Body of pancreas (tissue), 4 donors: ENCODE measurements around the gene EEFSEC. TPM values are rescaled to one million over a fixed set of nuclear protein-coding genes. Genes with fewer than 3 reads are reported as not detected.

ENCODE experiments used
- ATAC-seq: fragments of 150-250 bp; one replicate; pipeline ENCODE4 v1.9.1; 2016
- DNase-seq, 4 donors: peaks; one replicate each; pipeline ENCODE4 v3.0.0-alpha.2; 2019
- H3K27ac ChIP-seq, 4 donors: fragments of 200-600 bp; sonication (generic); 1 replicate in 3 of 4; 2 replicates in 1 of 4; pipeline versions ENCODE4 v1.5.1 to v1.6.1; 2016 to 2019; ENCODE audit warnings: mild to moderate bottlenecking in 1 of 4, mixed read lengths in 1 of 4, moderate library complexity in 1 of 4
- H3K27me3 ChIP-seq, 2 donors: fragments of 200-600 bp; sonication (generic); one replicate each; pipeline ENCODE4 v1.6.0; 2016; ENCODE audit warnings: mild to moderate bottlenecking in 1 of 2
- H3K36me3 ChIP-seq, 2 donors: fragments of 200-600 bp; sonication (generic); replicated peaks in 1 of 2; 2 replicates each; pipeline ENCODE4 v1.5.1; 2016; ENCODE audit warnings: low read depth in 2 of 2; ENCODE audit not compliant: insufficient read depth in 1 of 2
- H3K4me1 ChIP-seq: fragments of 200-600 bp; sonication (generic); one replicate; pipeline ENCODE4 v1.6.0; 2016
- H3K4me3 ChIP-seq, 2 donors: fragments of 200-600 bp; sonication (generic); 1 replicate in 1 of 2; 2 replicates in 1 of 2; pipeline ENCODE4 v1.5.1; 2016 to 2019
- H3K9me3 ChIP-seq, 3 donors: fragments of 200-600 bp; sonication (generic); 1 replicate in 2 of 3; 2 replicates in 1 of 3; pipeline ENCODE4 v1.5.1; 2016
- CTCF ChIP-seq, 7 experiments: fragments of 450-650 bp in 4 of 7; fragments of 200-600 bp in 3 of 7; sonication (generic) in 3 of 7; IDR thresholded peaks; one replicate each; pipeline ENCODE4 v1.5.1; 2016 to 2019; ENCODE audit warnings: antibody characterized with exemption in 7 of 7
- POLR2A ChIP-seq, 3 donors: fragments of 450-650 bp; IDR thresholded peaks; one replicate each; pipeline ENCODE4 v1.6.1; 2016; ENCODE audit warnings: antibody characterized with exemption in 3 of 3, mild to moderate bottlenecking in 2 of 3
- WGBS, 2 donors: methylation state at CpG; one replicate each; pipeline ENCODE4 v1.1.5; 2017; 5-methylcytosine and 5-hydroxymethylcytosine counted together
- intact Hi-C: fragments of 100-400 bp; cut with DNase I; formaldehyde crosslinking; loops from one replicate; pipeline ENCODE4 v1.15.1; 2023
- total RNA-seq, 2 donors: library from RNA; depleted of rRNA; stranded (reverse); fragments of >200 nt; gene quantifications; one replicate each; pipeline ENCODE4 v1.1.0, GENCODE V29; 2016

EEFSEC gene
- total RNA-seq, 2 donors from 2014 or later: 8.6 to 33.0 TPM

GRCh38 chr3:128337305-128337704 lies 184.0 kb downstream of the EEFSEC start:
- intact Hi-C loops: no loop called here
- Histone ChIP-seq H3K4me3 (no peak overlapping the region), H3K36me3 (no peaks in the 10 kb centered on the region), H3K9me3 (no peaks in the 10 kb centered on the region), H3K27me3 (no peaks in the 10 kb centered on the region), H3K27ac (peak overlapping the region in 2 of 4 donors; percentile 35 to 54), H3K4me1 (peaks cover 62% of the 10 kb centered on the region)
- DNase-seq: peak in 1 of 4 donors; percentile 43
- no peak for TF ChIP-seq POLR2A (IDR thresholded peaks at IDR 0.05)
- WGBS, 2 donors: 50 to 51% methylated on average over 10 of the region's 10 CpGs
- no peak for ATAC-seq

- TF ChIP-seq POLR2A (IDR thresholded peaks at IDR 0.05) (no peak), CTCF (IDR thresholded peaks at IDR 0.05) (no peak)
- no peak for ATAC-seq
- Histone ChIP-seq H3K36me3 (no peaks in the 10 kb centered on the region), H3K27me3 (no peaks in the 10 kb centered on the region), H3K4me3 (no peak overlapping the region), H3K4me1 (peaks cover 72% of the 10 kb centered on the region), H3K27ac (peak overlapping the region in 1 of 4 donors; percentile 6), H3K9me3 (no peaks in the 10 kb centered on the region)
- intact Hi-C loops: no loop called here
- DNase-seq: peak in 1 of 4 donors; percentile 10
- 81 to 87% methylated on average over 12 of the region's 12 CpGs for WGBS, 2 donors
These were observed 185.5 kb downstream of the EEFSEC start for GRCh38 chr3:128338536-128339330.

- 72 to 82% methylated on average over 7 of the region's 7 CpGs for WGBS, 2 donors
- no peak for TF ChIP-seq CTCF (IDR thresholded peaks at IDR 0.05)
- no peak for TF ChIP-seq POLR2A (IDR thresholded peaks at IDR 0.05)
- no peaks in the 10 kb centered on the region for H3K27me3 ChIP-seq
- no peak overlapping the region for H3K4me3 ChIP-seq
- H3K36me3 ChIP-seq: no peaks in the 10 kb centered on the region
- intact Hi-C loops: no loop called here
- peaks cover 72% of the 10 kb centered on the region for H3K4me1 ChIP-seq
- no peak overlapping the region for H3K27ac ChIP-seq
- ATAC-seq: no peak
- DNase-seq: no peak
- H3K9me3 ChIP-seq: no peaks in the 10 kb centered on the region
These were observed 186.3 kb downstream of the EEFSEC start for GRCh38 chr3:128339491-128340012.

DNA sequence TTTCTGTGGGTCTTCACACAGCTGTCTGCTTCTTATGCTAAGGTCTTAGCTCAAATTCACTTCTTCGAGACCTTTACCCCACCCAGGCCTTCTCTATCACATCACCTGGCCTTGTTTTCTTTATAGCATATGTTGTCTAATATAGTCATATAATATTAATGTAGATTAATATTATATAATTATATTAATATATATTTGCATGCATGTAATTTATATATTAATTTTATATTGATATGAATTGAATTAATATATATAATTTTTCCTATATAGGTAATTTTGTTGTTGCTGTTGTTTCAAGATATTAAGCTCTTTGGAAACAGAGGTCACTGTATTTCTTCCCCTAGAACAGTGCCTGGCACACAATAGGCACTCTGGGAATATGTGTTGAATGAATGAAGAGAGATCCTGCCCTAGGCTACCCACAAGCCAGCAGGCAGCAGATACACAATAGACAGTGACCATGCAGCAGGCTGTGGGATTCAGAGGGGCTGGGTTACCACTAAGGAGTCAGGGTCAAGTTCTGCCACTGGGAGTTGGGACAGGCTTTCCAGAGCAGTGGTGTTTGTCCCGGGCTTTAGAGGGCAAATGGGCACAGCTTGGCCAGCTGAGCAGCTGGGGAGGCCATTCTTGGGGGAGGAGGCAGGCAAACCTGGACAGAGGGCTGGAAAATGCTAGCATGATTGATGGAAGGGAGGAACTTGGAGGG lies 187.1 kb downstream of the EEFSEC start:
- 51 to 66% methylated on average over 2 of the region's 2 CpGs for WGBS, 2 donors
- no peak for TF ChIP-seq CTCF (IDR thresholded peaks at IDR 0.05)
- TF ChIP-seq POLR2A (IDR thresholded peaks at IDR 0.05): no peak
- no peak for ATAC-seq

DNA sequence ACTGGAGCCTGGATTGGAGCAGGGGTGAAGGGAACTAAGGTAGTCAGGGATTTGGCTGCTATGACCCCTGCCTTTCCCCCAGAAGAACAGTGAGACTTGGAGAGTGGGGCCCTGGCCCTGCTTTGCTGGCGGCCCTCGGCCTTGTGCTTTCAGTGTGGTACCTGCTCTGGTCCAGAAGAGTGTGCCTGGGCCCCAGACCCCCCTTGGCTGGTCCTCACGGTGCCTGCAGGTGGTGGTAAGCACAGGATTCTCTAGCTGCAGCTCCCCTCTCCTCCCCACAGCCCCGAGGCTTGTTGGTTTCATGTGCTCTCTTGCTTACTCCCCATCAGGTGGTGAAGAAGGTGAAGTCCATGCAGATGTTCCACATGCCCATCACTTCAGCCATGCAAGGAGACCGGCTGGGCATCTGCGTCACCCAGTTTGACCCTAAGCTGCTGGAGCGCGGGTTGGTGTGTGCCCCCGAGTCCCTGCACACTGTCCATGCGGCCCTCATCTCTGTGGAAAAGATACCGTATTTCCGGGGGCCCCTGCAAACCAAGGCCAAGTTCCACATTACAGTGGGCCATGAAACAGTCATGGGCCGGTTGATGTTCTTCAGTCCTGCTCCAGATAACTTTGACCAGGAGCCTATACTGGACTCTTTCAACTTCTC lies 187.7 kb downstream of the EEFSEC start:
- Histone ChIP-seq H3K4me3 (no peak overlapping the region), H3K4me1 (peaks cover 61% of the 10 kb centered on the region), H3K27ac (no peak overlapping the region), H3K9me3 (no peaks in the 10 kb centered on the region), H3K36me3 (no peaks in the 10 kb centered on the region), H3K27me3 (no peaks in the 10 kb centered on the region)
- WGBS, 2 donors: 97% methylated on average over 7 to 13 of the region's 13 CpGs
- ATAC-seq (no peak), DNase-seq (peak in 1 of 4 donors; percentile 4)
- intact Hi-C loops: no loop called here
- TF ChIP-seq CTCF (IDR thresholded peaks at IDR 0.05): no peak
- TF ChIP-seq POLR2A (IDR thresholded peaks at IDR 0.05): no peak

More for the DNA sequence above, 187.1 kb downstream of the EEFSEC start:
- Histone ChIP-seq H3K9me3 (no peaks in the 10 kb centered on the region), H3K27ac (no peak overlapping the region), H3K27me3 (no peaks in the 10 kb centered on the region), H3K4me3 (no peak overlapping the region), H3K4me1 (peaks cover 68% of the 10 kb centered on the region), H3K36me3 (no peaks in the 10 kb centered on the region)
- peak in 2 of 4 donors; percentile 7 to 13 for DNase-seq
- intact Hi-C loops: no loop called here
